Aorta (tissue), 5 donors: ENCODE data around the gene PHACTR1. TPM values are rescaled to one million over a fixed set of nuclear protein-coding genes. Genes with fewer than 3 reads are reported as not detected.

Experiments
- ATAC-seq: fragments of 200-7000 bp; cut with Tn5 transposase; one replicate; pipeline ENCODE4 v1.9.1; 2022; ENCODE audit warnings: moderate library complexity; ENCODE audit not compliant: low FRiP score
- DNase-seq, 2 donors: peaks; one replicate each; pipeline ENCODE4 v3.0.0-alpha.2; 2020
- H3K27ac ChIP-seq, 2 donors: one replicate each; pipeline ENCODE4 v1.5.1; 2013; ENCODE audit warnings: low read length in 2 of 2, mild to moderate bottlenecking in 2 of 2, moderate library complexity in 2 of 2, control low read depth in 1 of 2, inconsistent platforms in 1 of 2, low read depth in 1 of 2
- H3K27me3 ChIP-seq, 2 donors: one replicate each; pipeline ENCODE4 v1.6.1; 2013; ENCODE audit warnings: control low read depth in 1 of 2, low read length in 1 of 2, mild to moderate bottlenecking in 1 of 2, moderate library complexity in 1 of 2; ENCODE audit not compliant: insufficient read depth in 2 of 2, control insufficient read depth in 1 of 2
- H3K36me3 ChIP-seq, 2 donors: one replicate each; pipeline ENCODE4 v1.6.1; 2013; ENCODE audit warnings: control low read depth in 1 of 2, low read length in 1 of 2, mild to moderate bottlenecking in 1 of 2; ENCODE audit not compliant: insufficient read depth in 2 of 2, control insufficient read depth in 1 of 2
- H3K4me1 ChIP-seq, 2 donors: one replicate each; pipeline ENCODE4 v1.6.1; 2013; ENCODE audit warnings: low read length in 2 of 2, control low read depth in 1 of 2, mild to moderate bottlenecking in 1 of 2, moderate library complexity in 1 of 2; ENCODE audit not compliant: insufficient read depth in 2 of 2, control insufficient read depth in 1 of 2
- H3K4me3 ChIP-seq, 2 donors: one replicate each; pipeline ENCODE4 v1.5.1; 2013; ENCODE audit warnings: low read length in 2 of 2, control low read depth in 1 of 2, mild to moderate bottlenecking in 1 of 2
- H3K9me3 ChIP-seq: one replicate; pipeline ENCODE4 v1.6.1; 2013; ENCODE audit warnings: mild to moderate bottlenecking, low read length; ENCODE audit not compliant: control insufficient read depth
- WGBS, 2 donors: extraction: QIAGEN DNeasy Blood & Tissue Kit; methylation state at CpG; one replicate each; pipeline ENCODE4 v1.1.7; 2013; 5-methylcytosine and 5-hydroxymethylcytosine counted together
- intact Hi-C, 2 donors: fragments of 100-400 bp; cut with DNase I; formaldehyde crosslinking; loops; one replicate each; pipeline versions ENCODE4 v1.14.2 to v1.15.0; 2022
- polyA plus RNA-seq, 2 donors: library from polyadenylated mRNA; stranded (reverse); fragments of 200-250 nt; gene quantifications; one replicate each; pipeline ENCODE4 v1.2.3, GENCODE V29; 2013
- total RNA-seq, 2 donors: library from RNA; stranded (reverse); fragmentation: NEBNext Ultra II Directional; extraction: Animal tissue kit (Norgen Biotek cat#: 25700); gene quantifications; one replicate each; pipeline ENCODE4 v1.2.1, GENCODE V29; 2021
- donor health status: healthy with polysubstance abuse.
- donor health status: Bipolar disorder and iron deficiency.
- donor health status: DM: no; HTN: no; CAD: no.
- donor health status: DM: no; HTN: no; CAD: no.
- donor health status: DM: yes; HTN: yes; CAD: no.

The PHACTR1 gene
- total and polyA plus RNA-seq, 4 donors = 3.2 to 89.4 (median 20.1) TPM

GRCh38 chr6:13164291-13164690 is 447.7 kb downstream of the PHACTR1 start:
- DNase-seq = no peak
- Histone ChIP-seq H3K27ac (no peak overlapping the region), H3K36me3 (peaks cover 0 to 2% of the 10 kb centered on the region in 2 donors), H3K27me3 (no peaks in the 10 kb centered on the region), H3K9me3 (no peaks in the 10 kb centered on the region), H3K4me1 (no peaks in the 10 kb centered on the region), H3K4me3 (no peak overlapping the region)
- 91 to 94% methylated on average over 8 of the region's 8 CpGs for WGBS, 2 donors
- ATAC-seq = no peak
- intact Hi-C loops = no loop called here

- WGBS, 2 donors = 67 to 74% methylated on average over 10 of the region's 10 CpGs
- intact Hi-C loops = no loop called here
- no peak for ATAC-seq
- Histone ChIP-seq H3K36me3 (peaks cover 0 to 2% of the 10 kb centered on the region in 2 donors), H3K4me1 (no peaks in the 10 kb centered on the region), H3K27me3 (no peaks in the 10 kb centered on the region), H3K4me3 (no peak overlapping the region), H3K27ac (no peak overlapping the region), H3K9me3 (no peaks in the 10 kb centered on the region)
- DNase-seq = no peak
Measured at GRCh38 chr6:13165502-13166172, 449.1 kb downstream of the PHACTR1 start.

DNA sequence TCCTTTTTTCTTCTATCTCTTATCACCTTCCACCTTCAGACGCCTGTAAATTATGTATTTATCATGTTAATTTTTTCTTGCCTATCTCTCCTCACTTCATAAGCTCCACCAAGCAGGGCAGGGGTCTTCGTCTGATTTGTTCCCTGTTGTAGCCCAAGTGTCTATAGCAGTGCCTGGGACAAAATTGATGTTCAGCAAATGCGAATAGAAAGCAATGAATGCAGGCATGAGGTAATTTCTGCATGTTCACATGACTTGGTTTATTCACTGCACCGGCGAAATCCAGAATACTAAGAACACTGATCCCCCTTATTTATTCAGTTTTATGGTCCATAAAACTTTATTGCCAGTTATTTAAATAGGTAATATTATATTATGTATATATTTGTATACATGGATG is 449.7 kb downstream of the PHACTR1 start:
- Histone ChIP-seq H3K9me3 (no peaks in the 10 kb centered on the region), H3K27me3 (no peaks in the 10 kb centered on the region), H3K4me3 (no peak overlapping the region), H3K4me1 (no peaks in the 10 kb centered on the region), H3K36me3 (peaks cover 0 to 2% of the 10 kb centered on the region in 2 donors), H3K27ac (no peak overlapping the region)
- DNase-seq (no peak), ATAC-seq (no peak)
- WGBS, 2 donors = 88 to 89% methylated on average over 5 of the region's 5 CpGs
- intact Hi-C loops = no loop called here

DNA sequence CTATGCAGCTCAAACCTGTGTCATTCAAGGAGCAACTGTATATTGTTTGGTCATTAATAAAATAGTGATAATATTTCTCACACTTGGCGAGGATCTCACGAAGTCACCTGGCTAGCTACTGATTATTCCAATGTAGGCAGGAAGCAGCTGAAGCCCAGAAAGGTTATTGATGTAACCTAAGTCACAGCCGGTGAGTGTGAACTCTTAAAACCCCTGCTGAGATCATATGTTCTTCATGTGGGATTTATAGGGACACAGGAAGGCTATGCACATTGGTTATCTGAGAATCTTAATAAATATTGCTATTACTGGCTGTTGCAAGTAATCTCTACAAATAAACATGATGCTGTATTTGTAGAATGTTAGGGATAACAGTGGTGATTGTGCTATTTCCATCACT is 450.3 kb downstream of the PHACTR1 start:
- WGBS, 2 donors = 82 to 83% methylated on average over 3 of the region's 3 CpGs

GRCh38 chr6:13172291-13172690 is 455.7 kb downstream of the PHACTR1 start:
- no peak overlapping the region for H3K27ac ChIP-seq
- H3K27me3 ChIP-seq = no peaks in the 10 kb centered on the region
- DNase-seq = no peak
- no peaks in the 10 kb centered on the region for H3K4me1 ChIP-seq
- H3K4me3 ChIP-seq = no peak overlapping the region
- ATAC-seq = no peak
- intact Hi-C loops = no loop called here
- H3K36me3 ChIP-seq = no peaks in the 10 kb centered on the region
- 81 to 86% methylated on average over 3 of the region's 3 CpGs for WGBS, 2 donors
- no peaks in the 10 kb centered on the region for H3K9me3 ChIP-seq

More for the DNA sequence above, 450.3 kb downstream of the PHACTR1 start:
- Histone ChIP-seq H3K27me3 (no peaks in the 10 kb centered on the region), H3K27ac (no peak overlapping the region), H3K36me3 (peaks cover 0 to 2% of the 10 kb centered on the region in 2 donors), H3K4me1 (no peaks in the 10 kb centered on the region), H3K9me3 (no peaks in the 10 kb centered on the region), H3K4me3 (no peak overlapping the region)
- intact Hi-C loops = no loop called here
- DNase-seq (no peak), ATAC-seq (no peak)

DNA sequence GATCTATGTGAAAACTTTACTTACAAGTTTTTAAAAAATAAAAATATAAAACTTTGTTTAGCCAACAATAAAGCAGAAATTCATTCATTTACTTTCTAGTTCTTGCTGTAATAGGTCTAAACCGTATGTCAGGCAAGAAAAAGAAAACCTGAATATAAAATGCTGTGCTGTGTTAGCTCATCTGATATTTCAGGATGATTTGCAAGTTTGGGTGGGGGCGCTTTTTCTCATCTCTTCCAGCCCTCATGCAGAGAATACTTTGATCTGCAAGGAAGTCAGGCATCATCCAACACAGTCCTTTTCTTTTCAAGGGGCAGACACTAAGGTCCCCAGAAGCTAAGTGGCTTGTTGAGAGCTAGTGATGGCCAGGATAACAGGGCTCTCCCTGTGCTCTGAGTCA is 458.5 kb downstream of the PHACTR1 start:
- Histone ChIP-seq H3K27ac (no peak overlapping the region), H3K27me3 (no peaks in the 10 kb centered on the region), H3K36me3 (no peaks in the 10 kb centered on the region), H3K4me1 (no peaks in the 10 kb centered on the region), H3K4me3 (no peak overlapping the region), H3K9me3 (no peaks in the 10 kb centered on the region)
- ATAC-seq (no peak), DNase-seq (no peak)
- intact Hi-C loops = no loop called here
- 59 to 67% methylated on average over 2 of the region's 2 CpGs for WGBS, 2 donors

DNA sequence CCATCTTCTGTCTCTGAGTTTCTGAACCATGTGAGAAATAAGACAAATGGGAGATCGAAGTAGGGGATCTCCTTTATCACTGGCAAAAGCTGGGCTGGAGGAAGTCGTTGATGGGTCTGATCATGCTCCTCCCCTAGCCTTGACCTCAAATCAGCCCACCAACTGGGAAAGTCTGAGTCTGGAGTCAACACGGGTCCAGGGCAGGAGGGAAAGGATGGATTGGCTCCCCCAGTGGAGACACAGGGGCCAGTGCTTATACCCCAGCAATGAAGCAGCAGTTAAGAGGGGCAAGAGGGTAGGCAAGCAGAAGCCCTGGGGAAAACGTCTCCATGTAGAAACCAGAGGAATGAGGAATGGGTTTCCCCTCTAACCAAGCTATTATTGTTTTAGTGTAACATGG is 459.2 kb downstream of the PHACTR1 start:
- ATAC-seq (no peak), DNase-seq (no peak)
- H3K9me3 ChIP-seq = no peaks in the 10 kb centered on the region
- H3K4me1 ChIP-seq = no peaks in the 10 kb centered on the region
- no peaks in the 10 kb centered on the region for H3K27me3 ChIP-seq
- no peak overlapping the region for H3K27ac ChIP-seq
- H3K4me3 ChIP-seq = no peak overlapping the region
- H3K36me3 ChIP-seq = no peaks in the 10 kb centered on the region
- intact Hi-C loops = no loop called here
- WGBS, 2 donors = 56 to 64% methylated on average over 4 of the region's 4 CpGs

- H3K27ac ChIP-seq = no peak overlapping the region
- intact Hi-C loops = no loop called here
- no peaks in the 10 kb centered on the region for H3K36me3 ChIP-seq
- no peaks in the 10 kb centered on the region for H3K4me1 ChIP-seq
- H3K4me3 ChIP-seq = no peak overlapping the region
- DNase-seq (no peak), ATAC-seq (no peak)
- H3K27me3 ChIP-seq = no peaks in the 10 kb centered on the region
- H3K9me3 ChIP-seq = no peaks in the 10 kb centered on the region
- 95 to 96% methylated on average over 2 of the region's 2 CpGs for WGBS, 2 donors
Measured at GRCh38 chr6:13177664-13178063, 461.1 kb downstream of the PHACTR1 start.

GRCh38 chr6:13178107-13178506 is 461.5 kb downstream of the PHACTR1 start:
- Histone ChIP-seq H3K4me1 (no peaks in the 10 kb centered on the region), H3K4me3 (no peak overlapping the region), H3K27me3 (no peaks in the 10 kb centered on the region), H3K27ac (no peak overlapping the region), H3K36me3 (no peaks in the 10 kb centered on the region), H3K9me3 (no peaks in the 10 kb centered on the region)
- ATAC-seq (no peak), DNase-seq (no peak)
- WGBS, 2 donors = 49 to 51% methylated on average over 4 to 5 of the region's 5 CpGs
- intact Hi-C loops = no loop called here
